A673 (cell line): ENCODE results near the gene ACBD7. TPM values are rescaled to one million over a fixed set of nuclear protein-coding genes. Genes with fewer than 3 reads are reported as not detected.

Experiments used
- BruUV-seq: library from RNA; stranded (reverse); fragments of 400-500 nt; replicated peaks from 2 replicates; lab custom pipeline; 2021; lab: Mats Ljungman, UMichigan
- CTCF ChIA-PET: fragments of 300-600 bp; sonication (Branson Sonifier 250); formaldehyde crosslinking; loops from one replicate; lab custom pipeline; 2022; ENCODE audit warnings: antibody characterized with exemption; lab: Charles Lee
- POLR2A ChIA-PET: fragments of 300-600 bp; sonication (Branson Sonifier 250); formaldehyde crosslinking; loops from one replicate; lab custom pipeline; 2022; ENCODE audit warnings: antibody characterized with exemption; ENCODE audit not compliant: low non-redundant PET; lab: Charles Lee
- DNase-seq: peaks from one replicate; pipeline ENCODE4 v3.0.0-alpha.2; 2015; ENCODE audit warnings: low spot score
- H3K27ac ChIP-seq: fragments of 200-600 bp; sonication (generic); 2 replicates; pipeline ENCODE4 v1.5.1; 2016; ENCODE audit warnings: mixed run types, low read depth, mild to moderate bottlenecking, mixed read lengths, antibody characterized with exemption, low read length; ENCODE audit not compliant: poor library complexity, severe bottlenecking
- H3K27me3 ChIP-seq: fragments of 200-600 bp; sonication (generic); replicated peaks from 2 replicates; pipeline ENCODE4 v1.6.1; 2017; ENCODE audit warnings: mixed run types, low read depth, mild to moderate bottlenecking, mixed read lengths, antibody characterized with exemption, low read length; ENCODE audit not compliant: insufficient read depth, poor library complexity
- H3K36me3 ChIP-seq: fragments of 200-600 bp; sonication (generic); 2 replicates; pipeline ENCODE4 v1.6.1; 2016; ENCODE audit warnings: mixed run types, mild to moderate bottlenecking, mixed read lengths, antibody characterized with exemption, low read length; ENCODE audit not compliant: insufficient read depth, poor library complexity, severe bottlenecking
- H3K4me1 ChIP-seq: fragments of 200-600 bp; sonication (generic); 2 replicates; pipeline ENCODE4 v1.6.1; 2017; ENCODE audit warnings: mixed run types, mild to moderate bottlenecking, mixed read lengths, antibody characterized with exemption, low read length; ENCODE audit not compliant: insufficient read depth, poor library complexity, severe bottlenecking
- H3K4me3 ChIP-seq: fragments of 200-600 bp; sonication (generic); 2 replicates; pipeline ENCODE4 v1.5.1; 2016; ENCODE audit warnings: low read depth, mixed run types, mild to moderate bottlenecking, mixed read lengths, low read length; ENCODE audit not compliant: poor library complexity, severe bottlenecking
- H3K9me3 ChIP-seq: fragments of 200-600 bp; sonication (generic); 2 replicates; pipeline ENCODE4 v1.6.1; 2016; ENCODE audit warnings: mixed run types, low read depth, mild to moderate bottlenecking, mixed read lengths, antibody characterized with exemption, low read length; ENCODE audit not compliant: poor library complexity, severe bottlenecking
- CTCF ChIP-seq: fragments of 300-800, 200-600 bp; sonication (generic); conservative IDR thresholded peaks from 2 replicates; pipeline ENCODE4 v1.5.1; 2017; ENCODE audit warnings: low read depth, mild to moderate bottlenecking, antibody characterized with exemption, low read length, moderate library complexity, mixed read lengths
- EZH2 ChIP-seq: fragments of 200-600 bp; sonication (generic); IDR thresholded peaks from 2 replicates; pipeline ENCODE4 v1.6.1; 2017; ENCODE audit warnings: borderline replicate concordance, low read depth, mild to moderate bottlenecking, mixed read lengths, antibody characterized with exemption, low read length; ENCODE audit not compliant: poor library complexity, severe bottlenecking
- intact Hi-C: fragments of 100-400 bp; cut with micrococcal nuclease; formaldehyde crosslinking; loops from one replicate; pipeline ENCODE4 v1.10.0; 2022; ENCODE audit not compliant: unreplicated experiment
- total RNA-seq: library from RNA; stranded (reverse); gene quantifications from 2 replicates; pipeline ENCODE4 v1.2.3, GENCODE V29; 2021

The ACBD7 gene
- total RNA-seq, 1 experiment from 2014 or later: 2.0 TPM

GRCh38 chr10:15106352-15107013 lies 17.9 kb upstream of the ACBD7 start:
- Histone ChIP-seq H3K27ac (no peak overlapping the region), H3K9me3 (no peaks in the 10 kb centered on the region), H3K4me3 (no peak overlapping the region), H3K4me1 (peaks cover 4% of the 10 kb centered on the region), H3K27me3 (no peaks in the 10 kb centered on the region), H3K36me3 (peaks cover 39% of the 10 kb centered on the region)
- POLR2A ChIA-PET: no interaction called here
- intact Hi-C loops: loop anchor here (2.0 to 5.0 kb wide), 2 partner anchors 114 to 608 kb away; no protein-coding TSS in a partner anchor
- no TSS peak for BruUV-seq
- TF ChIP-seq EZH2 (no peak), CTCF (peak; percentile 98)
- DNase-seq: peak; percentile 86
- CTCF ChIA-PET: no interaction called here

GRCh38 chr10:15103513-15103912 lies 14.9 kb upstream of the ACBD7 start:
- no peaks in the 10 kb centered on the region for H3K27me3 ChIP-seq
- no TSS peak for BruUV-seq
- no peaks in the 10 kb centered on the region for H3K9me3 ChIP-seq
- peaks cover 5% of the 10 kb centered on the region for H3K4me1 ChIP-seq
- intact Hi-C loops: no loop called here
- no peak overlapping the region for H3K4me3 ChIP-seq
- no peak overlapping the region for H3K27ac ChIP-seq
- ChIA-PET CTCF (no interaction called here), POLR2A (no interaction called here)
- H3K36me3 ChIP-seq: peaks cover 39% of the 10 kb centered on the region
- DNase-seq: no peak
- TF ChIP-seq CTCF: no peak
- TF ChIP-seq EZH2: no peak

- TF ChIP-seq CTCF: no peak
- no peak for TF ChIP-seq EZH2
- Histone ChIP-seq H3K4me1 (peaks cover 4% of the 10 kb centered on the region), H3K9me3 (no peaks in the 10 kb centered on the region), H3K27me3 (no peaks in the 10 kb centered on the region), H3K4me3 (no peak overlapping the region), H3K36me3 (peaks cover 28% of the 10 kb centered on the region), H3K27ac (no peak overlapping the region)
- intact Hi-C loops: no loop called here
- DNase-seq: no peak
- ChIA-PET CTCF (no interaction called here), POLR2A (interaction anchor here (0.6 kb wide), 1 partner anchor 195 kb away, joined by 5 read pairs; no protein-coding TSS in a partner anchor)
- BruUV-seq: no TSS peak
Observed at GRCh38 chr10:15099886-15100285, 11.3 kb upstream of the ACBD7 start.
